ENCODE results near the gene ANXA6. TPM values are rescaled to one million over a fixed set of nuclear protein-coding genes. Genes with fewer than 3 reads are reported as not detected.

The ANXA6 gene
- total RNA-seq, 1 experiment from 2014 or later: 98.7 TPM

DNA sequence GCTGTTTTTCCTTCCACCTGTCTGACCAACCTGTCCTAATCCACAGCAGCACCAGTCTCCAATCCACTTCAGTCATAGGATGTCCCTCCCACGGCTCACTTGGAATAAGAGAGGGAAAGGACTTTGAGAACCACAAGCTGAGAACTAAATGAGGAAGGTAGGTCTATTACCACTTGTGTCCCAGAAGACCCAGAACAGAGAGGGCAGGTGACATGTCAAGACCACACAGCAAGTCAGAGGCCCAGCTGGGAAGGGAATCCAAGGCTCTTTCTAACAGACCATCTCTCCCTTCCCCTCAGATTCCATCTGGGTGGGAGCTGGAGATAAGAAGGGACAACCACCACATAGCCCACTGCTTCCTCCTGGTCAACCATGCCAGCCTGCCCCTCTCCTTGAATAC is 14.6 kb downstream of the ANXA6 start:
- Histone ChIP-seq H4K20me1 (ENCODE audit: control insufficient read depth, insufficient read depth, insufficient read length) (no peaks in the 10 kb centered on the region), H3K23ac (ENCODE audit: insufficient read length, low read depth, low read length) (no peak overlapping the region), H2AFZ (ENCODE audit: low read length) (no peak overlapping the region), H3K9ac (ENCODE audit: extremely low read depth, insufficient read length, low read length) (no peak overlapping the region), H3K23me2 (ENCODE audit: insufficient read length, low read depth, low read length, poor library complexity, severe bottlenecking) (no peaks in the 10 kb centered on the region), H4K5ac (ENCODE audit: insufficient read length, low read depth, low read length) (no peak overlapping the region), H3K9me3 (ENCODE audit: control insufficient read depth, low read depth, low read length) (no peaks in the 10 kb centered on the region), H3K79me1 (ENCODE audit: insufficient read depth, low read depth, low read length, poor library complexity, severe bottlenecking) (peaks cover 3% of the 10 kb centered on the region), H3K4me2 (ENCODE audit: insufficient read depth, insufficient read length, low read length) (no peak overlapping the region), H4K91ac (ENCODE audit: insufficient read length, low read depth, low read length) (no peak overlapping the region), H3K4ac (ENCODE audit: low read depth, low read length) (no peak overlapping the region), H4K8ac (replicated peaks; ENCODE audit: insufficient read length, low read depth, low read length) (no peak overlapping the region), H2BK5ac (ENCODE audit: insufficient read length, low read length) (no peak overlapping the region), H3K79me2 (ENCODE audit: insufficient read depth, low read length) (no peaks in the 10 kb centered on the region), H2BK12ac (ENCODE audit: insufficient read length, low read depth, low read length) (no peak overlapping the region), H3K14ac (ENCODE audit: insufficient read depth, low read length) (no peak overlapping the region), H2BK20ac (ENCODE audit: low read depth, low read length, poor library complexity, severe bottlenecking) (no peak overlapping the region), H2BK15ac (ENCODE audit: low read depth, low read length) (no peak overlapping the region), H3K27ac (ENCODE audit: insufficient read length, low read depth, low read length) (no peak overlapping the region), H2BK120ac (ENCODE audit: low read depth, low read length, poor library complexity, severe bottlenecking) (no peak overlapping the region), H3K56ac (ENCODE audit: insufficient read length, low read depth, low read length) (no peak overlapping the region), H3K27me3 (ENCODE audit: insufficient read depth, low read length) (no peaks in the 10 kb centered on the region), H3K4me1 (ENCODE audit: insufficient read depth, low read length) (peaks cover 5% of the 10 kb centered on the region; the same call in 1 of the 2 replicates), H3T11ph (ENCODE audit: low read length) (no peak overlapping the region), H3K18ac (ENCODE audit: insufficient read length, low read depth, low read length) (no peak overlapping the region), H2AK5ac (ENCODE audit: insufficient read length, low read length) (no peak overlapping the region)
- DNase-seq: no peak
- WGBS (ENCODE audit: extremely low coverage, insufficient read length, low lambda C conversion rate): no CpG with 5 or more reads among the region's 1 CpG
- Mint-ChIP-seq H3K27me3 (ENCODE audit: low read depth) (no peaks in the 10 kb centered on the region), H3K36me3 (ENCODE audit: insufficient read depth in 1 of 3, low read depth in 3 of 3) (peaks cover 8 to 26% (median 11%) of the 10 kb centered on the region in 3 experiments; a peak in 6 of 7 replicates), H3K4me1 (peaks cover 17 to 20% of the 10 kb centered on the region in 2 experiments), H3K4me3 (no peak overlapping the region), H3K27ac (no peak overlapping the region), H3K9me3 (no peaks in the 10 kb centered on the region; a peak in 1 of 5 replicates)
- TF ChIP-seq, protein P1, sequence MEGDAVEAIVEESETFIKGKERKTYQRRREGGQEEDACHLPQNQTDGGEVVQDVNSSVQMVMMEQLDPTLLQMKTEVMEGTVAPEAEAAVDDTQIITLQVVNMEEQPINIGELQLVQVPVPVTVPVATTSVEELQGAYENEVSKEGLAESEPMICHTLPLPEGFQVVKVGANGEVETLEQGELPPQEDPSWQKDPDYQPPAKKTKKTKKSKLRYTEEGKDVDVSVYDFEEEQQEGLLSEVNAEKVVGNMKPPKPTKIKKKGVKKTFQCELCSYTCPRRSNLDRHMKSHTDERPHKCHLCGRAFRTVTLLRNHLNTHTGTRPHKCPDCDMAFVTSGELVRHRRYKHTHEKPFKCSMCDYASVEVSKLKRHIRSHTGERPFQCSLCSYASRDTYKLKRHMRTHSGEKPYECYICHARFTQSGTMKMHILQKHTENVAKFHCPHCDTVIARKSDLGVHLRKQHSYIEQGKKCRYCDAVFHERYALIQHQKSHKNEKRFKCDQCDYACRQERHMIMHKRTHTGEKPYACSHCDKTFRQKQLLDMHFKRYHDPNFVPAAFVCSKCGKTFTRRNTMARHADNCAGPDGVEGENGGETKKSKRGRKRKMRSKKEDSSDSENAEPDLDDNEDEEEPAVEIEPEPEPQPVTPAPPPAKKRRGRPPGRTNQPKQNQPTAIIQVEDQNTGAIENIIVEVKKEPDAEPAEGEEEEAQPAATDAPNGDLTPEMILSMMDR (conservative IDR thresholded peaks at IDR 0.05): no peak
